EL (cell line): Measurements from ENCODE around the gene RNF121.

Experiments
- DNase-seq: peaks from one replicate; pipeline ENCODE4 v3.0.0-alpha.2; 2016

Gene RNF121

GRCh38 chr11:72007089-72007476, 78.2 kb downstream of the RNF121 start:
- no peak for DNase-seq

- DNase-seq: no peak
These were observed 78.7 kb downstream of the RNF121 start for GRCh38 chr11:72007587-72007986.

- no peak for DNase-seq
These were observed 79.9 kb downstream of the RNF121 start for GRCh38 chr11:72008728-72009127.

- no peak for DNase-seq
These were observed 80.3 kb downstream of the RNF121 start for GRCh38 chr11:72009156-72009555.

GRCh38 chr11:72010529-72011233, 81.8 kb downstream of the RNF121 start:
- no peak for DNase-seq

- DNase-seq: no peak
These were observed 83.3 kb downstream of the RNF121 start for GRCh38 chr11:72012091-72012630.

GRCh38 chr11:72012897-72013721, 84.3 kb downstream of the RNF121 start:
- DNase-seq: no peak

GRCh38 chr11:72013765-72014711, 85.2 kb downstream of the RNF121 start:
- no peak for DNase-seq

GRCh38 chr11:72014761-72015320, 86.0 kb downstream of the RNF121 start:
- DNase-seq: no peak

- no peak for DNase-seq
These were observed 86.7 kb downstream of the RNF121 start for GRCh38 chr11:72015511-72016061.

- no peak for DNase-seq
These were observed 89.3 kb downstream of the RNF121 start for GRCh38 chr11:72018171-72018570.

GRCh38 chr11:72023335-72023734, 94.5 kb downstream of the RNF121 start:
- DNase-seq: no peak

- no peak for DNase-seq
These were observed 95.4 kb downstream of the RNF121 start for GRCh38 chr11:72024069-72024754.

GRCh38 chr11:72026090-72026489, 97.2 kb downstream of the RNF121 start:
- no peak for DNase-seq

- DNase-seq: no peak
These were observed 101.7 kb downstream of the RNF121 start for GRCh38 chr11:72030472-72031045.

GRCh38 chr11:72036687-72037086, 107.8 kb downstream of the RNF121 start:
- no peak for DNase-seq

- no peak for DNase-seq
These were observed 108.9 kb downstream of the RNF121 start for GRCh38 chr11:72037554-72038311.

GRCh38 chr11:72038491-72038890, 109.6 kb downstream of the RNF121 start:
- DNase-seq: peak; percentile 55

GRCh38 chr11:72039031-72039855, 110.4 kb downstream of the RNF121 start:
- peak; percentile 31 for DNase-seq
